GM12873 (cell line): ENCODE data around the gene LCORL.

ENCODE experiments used
- CTCF ChIP-seq: IDR thresholded peaks from 2 replicates; pipeline ENCODE4 v1.5.1; 2012; ENCODE audit warnings: low read depth, mild to moderate bottlenecking, moderate library complexity, low read length, control low read depth; ENCODE audit not compliant: insufficient read depth; ENCODE audit errors: missing control alignments

Gene LCORL

DNA sequence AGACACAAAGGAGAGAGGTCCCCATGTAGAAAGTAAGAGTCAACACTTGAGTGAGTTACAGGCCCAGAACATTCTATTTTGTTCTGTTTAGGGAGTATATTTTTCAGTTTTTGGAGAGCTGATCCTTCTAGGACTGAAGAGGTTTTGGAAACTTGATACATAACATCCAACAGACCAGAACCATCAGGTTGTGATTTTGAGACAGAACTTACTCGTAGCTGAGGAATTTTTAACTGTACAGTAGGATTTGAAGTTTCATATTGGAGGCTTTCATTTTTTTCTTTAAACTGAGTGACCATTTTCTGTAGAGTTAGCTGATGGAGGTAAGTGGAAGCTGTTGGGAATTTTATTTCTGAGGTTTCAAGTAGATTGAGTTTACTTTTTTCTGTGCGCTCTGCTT, 137.5 kb downstream of the LCORL start:
- TF ChIP-seq CTCF, result no peak

DNA sequence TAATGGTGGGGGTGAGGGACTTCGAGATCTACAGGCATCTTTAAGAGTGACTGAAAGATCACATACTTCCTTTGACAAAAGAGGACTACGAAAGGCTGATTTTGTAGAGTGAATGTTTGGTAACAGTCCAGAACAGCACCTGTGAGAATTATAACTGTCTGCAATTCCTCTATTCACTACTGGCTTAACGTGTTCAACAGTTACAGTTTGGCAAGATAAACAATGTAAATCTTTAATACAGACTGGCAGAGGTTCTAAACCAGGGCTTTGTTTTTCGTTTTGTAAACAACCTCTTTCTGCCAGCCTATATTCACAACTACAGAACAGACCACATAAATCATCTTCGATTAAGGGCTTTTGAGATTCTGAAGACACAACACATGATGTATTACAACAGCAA, 143.9 kb downstream of the LCORL start:
- TF ChIP-seq CTCF, result no peak

- TF ChIP-seq CTCF, result no peak
Measured at GRCh38 chr4:17876943-17877342, 144.6 kb downstream of the LCORL start.

DNA sequence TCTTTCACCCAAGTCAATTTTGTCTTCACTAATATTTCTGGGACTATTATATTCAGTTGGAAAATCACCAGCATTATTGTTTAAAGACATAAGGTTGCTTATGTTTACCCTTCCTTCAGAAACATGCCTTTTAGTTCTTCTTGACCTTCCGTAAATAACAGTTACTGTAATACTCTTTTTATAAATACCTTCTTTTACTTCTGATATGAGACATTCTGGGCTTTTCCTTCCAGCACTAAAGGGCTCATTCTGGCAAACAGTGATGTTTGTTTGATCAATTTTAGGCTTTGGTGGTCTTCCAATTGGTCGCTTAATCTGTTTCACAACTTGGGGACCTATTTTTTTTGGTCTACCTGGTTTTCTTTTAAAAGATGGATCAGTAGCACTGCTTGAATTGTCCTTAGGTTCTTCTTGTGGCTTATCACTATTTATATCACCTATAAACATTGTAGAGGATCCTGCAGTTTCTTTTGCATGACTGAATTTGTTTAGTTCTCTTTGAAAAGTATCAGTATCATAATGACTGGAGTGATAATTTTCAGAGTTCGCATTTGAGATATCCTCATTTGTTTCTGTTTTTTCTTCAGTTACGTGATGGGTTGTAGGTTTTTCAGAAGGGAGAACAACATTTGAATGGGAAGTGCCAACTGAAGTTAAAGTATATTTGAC, 146.0 kb downstream of the LCORL start:
- no peak for TF ChIP-seq CTCF

- TF ChIP-seq CTCF, result no peak
Measured at GRCh38 chr4:17869327-17869726, 152.2 kb downstream of the LCORL start.

- no peak for TF ChIP-seq CTCF
Measured at GRCh38 chr4:17867276-17867675, 154.3 kb downstream of the LCORL start.

GRCh38 chr4:17866810-17867209, 154.7 kb downstream of the LCORL start:
- no peak for TF ChIP-seq CTCF
